Central memory CD8-positive, alpha-beta T cell (primary cell): ENCODE data around the gene TMEM132E.
A peak's percentile ranks its signal among the peaks of the same experiment; 100 is the strongest.

Source experiments
- ATAC-seq: fragments of 150-1000 bp; cut with Tn5 transposase; replicated peaks from 2 replicates; pipeline ENCODE4 v1.10.0; 2022; ENCODE audit warnings: mild to moderate bottlenecking, moderate FRiP score, moderate number of reproducible peaks; ENCODE audit not compliant: poor library complexity, severe bottlenecking; ENCODE audit errors: extremely low read depth
- DNase-seq, 2 donors: peaks; one replicate each; pipeline ENCODE4 v3.0.0; 2021; ENCODE audit warnings: low spot score in 2 of 2
- H3K27ac Mint-ChIP-seq: one replicate; pipeline ENCODE4 v1.8.0; 2022; ENCODE audit warnings: low read depth, mild to moderate bottlenecking, moderate library complexity, mixed read lengths
- H3K27me3 Mint-ChIP-seq: one replicate; pipeline ENCODE4 v1.8.0; 2022; ENCODE audit warnings: mixed read lengths
- H3K36me3 Mint-ChIP-seq: one replicate; pipeline ENCODE4 v1.8.0; 2022; ENCODE audit warnings: mild to moderate bottlenecking, moderate library complexity, mixed read lengths; ENCODE audit not compliant: insufficient read depth
- H3K4me1 Mint-ChIP-seq: one replicate; pipeline ENCODE4 v1.8.0; 2022; ENCODE audit warnings: mixed read lengths
- H3K4me3 Mint-ChIP-seq: one replicate; pipeline ENCODE4 v1.8.0; 2022; ENCODE audit warnings: mild to moderate bottlenecking, moderate library complexity, mixed read lengths
- H3K9me3 Mint-ChIP-seq: one replicate; pipeline ENCODE4 v1.8.0; 2022; ENCODE audit warnings: mixed read lengths

Gene TMEM132E

GRCh38 chr17:34633760-34634159 lies 54.4 kb downstream of the TMEM132E start:
- peaks cover 49% of the 10 kb centered on the region for H3K27me3 Mint-ChIP-seq
- no peak for DNase-seq
- no peaks in the 10 kb centered on the region for H3K4me1 Mint-ChIP-seq
- H3K27ac Mint-ChIP-seq = no peak overlapping the region
- no peaks in the 10 kb centered on the region for H3K9me3 Mint-ChIP-seq
- H3K36me3 Mint-ChIP-seq = peaks cover 1% of the 10 kb centered on the region
- no peak for ATAC-seq
- H3K4me3 Mint-ChIP-seq = no peak overlapping the region

GRCh38 chr17:34634551-34635160 lies 55.3 kb downstream of the TMEM132E start:
- DNase-seq (no peak), ATAC-seq (no peak)
- no peak overlapping the region for H3K27ac Mint-ChIP-seq
- no peaks in the 10 kb centered on the region for H3K9me3 Mint-ChIP-seq
- no peaks in the 10 kb centered on the region for H3K4me1 Mint-ChIP-seq
- H3K4me3 Mint-ChIP-seq = no peak overlapping the region
- H3K36me3 Mint-ChIP-seq = peaks cover 1% of the 10 kb centered on the region
- H3K27me3 Mint-ChIP-seq = peaks cover 47% of the 10 kb centered on the region

- Mint-ChIP-seq H3K27ac (no peak overlapping the region), H3K27me3 (peaks cover 46% of the 10 kb centered on the region), H3K36me3 (peaks cover 1% of the 10 kb centered on the region), H3K4me3 (no peak overlapping the region), H3K4me1 (no peaks in the 10 kb centered on the region), H3K9me3 (no peaks in the 10 kb centered on the region)
- ATAC-seq (no peak), DNase-seq (no peak)
Observed at GRCh38 chr17:34635876-34636275, 56.5 kb downstream of the TMEM132E start.

- Mint-ChIP-seq H3K4me1 (no peaks in the 10 kb centered on the region), H3K9me3 (no peaks in the 10 kb centered on the region), H3K27ac (no peak overlapping the region), H3K4me3 (peak overlapping the region; percentile 83), H3K27me3 (peaks cover 44% of the 10 kb centered on the region), H3K36me3 (peaks cover 1% of the 10 kb centered on the region)
- ATAC-seq (no peak), DNase-seq (no peak)
Observed at GRCh38 chr17:34637041-34637547, 57.7 kb downstream of the TMEM132E start.

DNA sequence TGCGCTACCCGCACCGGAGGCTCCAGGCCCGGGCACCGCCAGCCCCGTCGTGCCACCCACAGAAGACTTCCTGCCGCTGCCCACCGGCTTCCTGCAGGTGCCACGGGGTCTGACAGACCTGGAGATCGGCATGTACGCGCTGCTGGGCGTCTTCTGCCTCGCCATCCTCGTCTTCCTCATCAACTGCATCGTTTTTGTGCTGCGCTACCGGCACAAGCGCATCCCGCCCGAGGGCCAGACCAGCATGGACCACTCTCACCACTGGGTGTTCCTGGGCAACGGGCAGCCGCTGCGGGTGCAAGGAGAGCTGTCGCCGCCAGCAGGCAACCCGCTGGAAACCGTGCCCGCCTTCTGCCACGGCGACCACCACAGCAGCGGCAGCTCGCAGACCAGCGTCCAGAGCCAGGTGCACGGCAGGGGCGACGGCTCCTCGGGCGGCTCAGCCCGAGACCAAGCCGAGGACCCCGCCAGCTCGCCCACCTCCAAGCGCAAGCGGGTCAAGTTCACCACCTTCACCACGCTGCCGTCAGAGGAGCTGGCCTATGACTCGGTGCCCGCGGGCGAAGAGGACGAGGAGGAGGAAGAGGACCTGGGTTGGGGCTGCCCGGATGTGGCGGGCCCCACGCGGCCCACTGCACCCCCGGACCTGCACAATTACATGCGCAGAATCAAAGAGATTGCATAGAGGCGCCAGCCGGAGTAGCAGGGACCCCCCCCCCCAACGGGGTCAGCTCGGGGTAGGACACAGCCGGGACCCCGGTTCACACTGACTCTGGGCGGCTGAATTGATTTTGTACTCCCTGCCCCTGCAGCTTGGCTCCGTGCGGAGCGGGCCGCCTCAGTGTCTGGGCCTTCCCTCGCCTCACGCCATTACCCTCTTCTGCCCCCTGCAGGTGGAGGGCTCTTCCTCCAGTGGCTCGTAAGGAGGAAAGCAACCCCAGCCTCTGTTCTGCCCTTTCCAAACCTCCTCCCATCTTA lies 58.5 kb downstream of the TMEM132E start:
- H3K36me3 Mint-ChIP-seq = peaks cover 1% of the 10 kb centered on the region
- H3K4me3 Mint-ChIP-seq = peak overlapping the region; percentile 83
- H3K27me3 Mint-ChIP-seq = peaks cover 43% of the 10 kb centered on the region
- DNase-seq = peak; percentile 69 to 72
- no peak overlapping the region for H3K27ac Mint-ChIP-seq
- ATAC-seq = peak; percentile 95
- no peaks in the 10 kb centered on the region for H3K4me1 Mint-ChIP-seq
- H3K9me3 Mint-ChIP-seq = no peaks in the 10 kb centered on the region

DNA sequence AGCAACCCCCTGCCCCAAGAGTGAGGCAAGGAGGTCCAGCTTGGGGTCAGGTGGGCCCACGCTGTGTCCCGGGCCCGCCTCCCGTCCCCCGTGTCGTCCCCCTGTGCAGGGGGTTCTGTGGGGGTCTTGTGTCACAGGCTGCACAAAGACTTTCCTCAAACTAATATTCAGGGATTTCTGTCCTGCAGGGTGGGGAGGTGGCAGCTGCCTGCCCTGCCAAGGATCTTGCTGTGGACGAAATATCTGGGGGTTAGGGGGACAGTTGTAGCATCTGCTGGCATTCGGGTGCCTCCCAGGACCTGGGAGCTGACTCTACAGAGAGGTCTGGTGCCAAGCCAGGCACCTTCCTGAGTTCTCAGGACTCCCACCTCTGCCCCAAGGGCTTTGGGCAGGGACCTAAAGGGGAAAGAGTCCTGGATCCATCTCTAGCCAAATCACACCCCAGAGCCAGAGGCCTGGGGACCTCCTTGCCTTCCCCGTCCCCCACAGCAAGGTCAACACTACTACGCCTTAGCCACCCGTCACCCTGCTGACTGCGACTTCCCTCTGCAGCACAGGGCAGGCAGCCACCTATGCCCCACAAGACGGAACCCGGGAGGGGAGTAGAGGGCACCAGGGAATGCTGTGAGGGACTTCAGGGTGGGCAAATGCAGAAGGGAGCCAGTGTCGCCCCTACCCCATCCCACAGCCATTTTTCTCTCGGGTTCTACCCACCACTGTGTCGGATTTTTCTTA lies 59.3 kb downstream of the TMEM132E start:
- Mint-ChIP-seq H3K4me1 (no peaks in the 10 kb centered on the region), H3K9me3 (no peaks in the 10 kb centered on the region), H3K36me3 (peaks cover 1% of the 10 kb centered on the region), H3K27me3 (peaks cover 43% of the 10 kb centered on the region), H3K27ac (no peak overlapping the region), H3K4me3 (peak overlapping the region; percentile 83)
- no peak for ATAC-seq
- DNase-seq = no peak

- ATAC-seq = no peak
- H3K27ac Mint-ChIP-seq = no peak overlapping the region
- no peak for DNase-seq
- peaks cover 1% of the 10 kb centered on the region for H3K36me3 Mint-ChIP-seq
- no peak overlapping the region for H3K4me3 Mint-ChIP-seq
- H3K27me3 Mint-ChIP-seq = peaks cover 55% of the 10 kb centered on the region
- H3K9me3 Mint-ChIP-seq = no peaks in the 10 kb centered on the region
- H3K4me1 Mint-ChIP-seq = no peaks in the 10 kb centered on the region
Observed at GRCh38 chr17:34639706-34640425, 60.5 kb downstream of the TMEM132E start.

DNA sequence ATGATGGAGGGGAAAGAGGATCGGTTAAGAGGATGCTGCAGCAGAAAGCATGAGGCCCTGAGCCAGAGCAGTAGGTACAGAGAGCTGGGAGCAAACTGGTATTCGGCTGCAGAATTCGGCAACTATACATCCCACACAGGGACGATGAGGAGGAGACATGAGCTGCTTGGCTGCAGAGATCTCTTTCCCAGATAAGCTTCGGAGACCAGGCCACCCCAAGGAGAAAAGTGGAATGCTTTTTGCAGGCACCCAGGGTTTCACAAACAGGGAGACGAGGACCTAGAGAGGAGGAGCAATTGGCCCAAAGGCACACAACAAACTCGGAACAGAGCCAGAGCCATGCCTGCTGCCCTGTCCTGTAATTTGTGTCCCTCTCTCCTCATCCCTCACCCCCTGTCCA lies 62.0 kb downstream of the TMEM132E start:
- H3K4me1 Mint-ChIP-seq = no peaks in the 10 kb centered on the region
- no peaks in the 10 kb centered on the region for H3K9me3 Mint-ChIP-seq
- H3K27me3 Mint-ChIP-seq = peaks cover 70% of the 10 kb centered on the region
- H3K27ac Mint-ChIP-seq = no peak overlapping the region
- no peak overlapping the region for H3K4me3 Mint-ChIP-seq
- ATAC-seq (no peak), DNase-seq (no peak)
- H3K36me3 Mint-ChIP-seq = peaks cover 1% of the 10 kb centered on the region

DNA sequence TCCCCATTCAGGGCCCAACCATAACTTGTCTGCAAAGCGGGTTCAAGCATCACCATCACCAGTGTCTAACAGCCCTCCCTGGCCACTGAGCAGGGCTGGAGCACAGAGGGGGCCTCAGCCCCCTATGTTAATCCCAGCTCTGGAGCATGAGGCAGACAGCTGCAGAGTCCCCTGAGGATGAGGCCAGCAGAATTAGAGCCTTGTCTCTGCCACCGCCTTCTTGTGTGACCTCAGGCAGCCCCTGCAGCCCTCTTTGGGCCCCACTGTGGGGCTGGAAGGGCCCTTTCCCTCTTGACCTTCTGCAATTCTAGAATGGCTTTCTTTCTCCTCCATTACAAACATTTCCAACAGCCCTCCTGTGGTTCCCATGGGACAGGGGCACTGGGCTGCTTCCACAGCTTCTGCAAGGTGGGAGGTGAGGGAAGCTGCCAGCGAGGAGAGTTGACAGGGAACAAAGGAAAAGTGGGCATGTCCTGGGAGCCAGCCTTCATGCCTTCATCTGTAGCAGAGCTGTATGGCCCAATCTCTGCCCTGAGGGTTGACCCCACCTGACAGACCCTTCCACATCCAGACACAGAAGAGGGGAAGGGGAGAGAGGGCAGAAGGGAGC lies 65.7 kb downstream of the TMEM132E start:
- H3K4me1 Mint-ChIP-seq = no peaks in the 10 kb centered on the region
- ATAC-seq (no peak), DNase-seq (no peak)
- H3K4me3 Mint-ChIP-seq = no peak overlapping the region
- no peaks in the 10 kb centered on the region for H3K36me3 Mint-ChIP-seq
- no peak overlapping the region for H3K27ac Mint-ChIP-seq
- H3K27me3 Mint-ChIP-seq = peaks cover 80% of the 10 kb centered on the region
- no peaks in the 10 kb centered on the region for H3K9me3 Mint-ChIP-seq

GRCh38 chr17:34645594-34645993 lies 66.2 kb downstream of the TMEM132E start:
- H3K4me3 Mint-ChIP-seq = no peak overlapping the region
- H3K36me3 Mint-ChIP-seq = no peaks in the 10 kb centered on the region
- ATAC-seq = no peak
- peaks cover 80% of the 10 kb centered on the region for H3K27me3 Mint-ChIP-seq
- DNase-seq = no peak
- H3K9me3 Mint-ChIP-seq = no peaks in the 10 kb centered on the region
- no peaks in the 10 kb centered on the region for H3K4me1 Mint-ChIP-seq
- H3K27ac Mint-ChIP-seq = no peak overlapping the region

- Mint-ChIP-seq H3K9me3 (no peaks in the 10 kb centered on the region), H3K36me3 (no peaks in the 10 kb centered on the region)
Observed at GRCh38 chr17:34647511-34647910, 68.1 kb downstream of the TMEM132E start.

More at GRCh38 chr17:34647511-34647910, 68.1 kb downstream of the TMEM132E start:
- DNase-seq (no peak), ATAC-seq (no peak)
- peaks cover 78% of the 10 kb centered on the region for H3K27me3 Mint-ChIP-seq
- H3K4me3 Mint-ChIP-seq = no peak overlapping the region
- no peak overlapping the region for H3K27ac Mint-ChIP-seq
- H3K4me1 Mint-ChIP-seq = no peaks in the 10 kb centered on the region
